Hypothalamus (tissue), 51 donors: Measurements from ENCODE around the gene KIF19.

Experiments
- DNase-seq, 51 donors: peaks; one replicate each; lab custom pipeline; 2025; lab: John Stamatoyannopoulos, UW

KIF19 gene

DNA sequence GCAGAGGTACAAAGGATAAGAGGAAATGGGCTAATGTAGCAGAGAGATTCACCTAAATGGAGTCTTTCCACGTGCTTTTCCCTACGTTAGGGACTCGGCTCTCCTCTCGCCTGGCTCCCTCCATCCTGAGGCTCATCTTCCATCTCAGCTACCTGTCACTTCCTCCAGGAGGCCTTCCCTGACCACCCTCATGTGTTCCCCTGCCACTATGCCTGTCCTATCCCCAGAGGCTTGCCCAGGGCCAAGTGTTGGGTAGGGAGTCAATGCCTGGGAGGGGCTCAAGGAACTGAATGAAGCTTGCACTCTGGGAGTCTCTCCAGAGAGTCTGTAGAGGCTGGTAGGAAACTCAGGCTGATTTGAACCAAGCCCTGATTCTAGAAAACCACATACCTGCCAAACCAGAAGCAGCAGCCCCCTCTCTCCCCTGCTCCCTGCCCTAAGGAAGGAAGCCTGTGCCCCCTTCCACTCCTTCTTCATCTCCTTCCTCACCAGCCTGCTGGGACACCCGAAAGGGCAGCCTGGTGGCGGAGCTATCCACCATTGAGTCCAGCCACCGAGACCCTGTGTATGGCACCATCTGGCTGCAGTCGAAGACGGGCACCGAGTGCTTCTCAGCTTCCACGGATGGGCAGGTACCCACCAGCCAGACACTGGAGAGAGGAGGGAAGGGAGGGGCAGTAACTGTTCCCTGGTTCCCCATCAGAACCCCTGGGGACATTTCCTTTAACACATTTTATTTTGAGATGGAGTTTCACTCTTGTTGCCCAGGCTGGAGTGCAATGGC is 26.6 kb upstream of the KIF19 start:
- DNase-seq, result no peak

- DNase-seq, result no peak
Observed at GRCh38 chr17:74303305-74303704, 22.7 kb upstream of the KIF19 start.

GRCh38 chr17:74304184-74304583 is 21.8 kb upstream of the KIF19 start:
- no peak for DNase-seq

- peak in 9 of 51 donors; percentile 16 to 46 (median 24) for DNase-seq
Observed at GRCh38 chr17:74305865-74306654, 20.0 kb upstream of the KIF19 start.

GRCh38 chr17:74307984-74308773 is 17.8 kb upstream of the KIF19 start:
- DNase-seq, result no peak

- no peak for DNase-seq
Observed at GRCh38 chr17:74309902-74310301, 16.1 kb upstream of the KIF19 start.

- DNase-seq, result no peak
Observed at GRCh38 chr17:74314877-74315276, 11.1 kb upstream of the KIF19 start.

GRCh38 chr17:74316220-74316619 is 9.8 kb upstream of the KIF19 start:
- no peak for DNase-seq

- DNase-seq, result no peak
Observed at GRCh38 chr17:74317071-74317470, 9.0 kb upstream of the KIF19 start.

- DNase-seq, result no peak
Observed at GRCh38 chr17:74318391-74318790, 7.6 kb upstream of the KIF19 start.

- no peak for DNase-seq
Observed at GRCh38 chr17:74324521-74324920, 1.5 kb upstream of the KIF19 start.

DNA sequence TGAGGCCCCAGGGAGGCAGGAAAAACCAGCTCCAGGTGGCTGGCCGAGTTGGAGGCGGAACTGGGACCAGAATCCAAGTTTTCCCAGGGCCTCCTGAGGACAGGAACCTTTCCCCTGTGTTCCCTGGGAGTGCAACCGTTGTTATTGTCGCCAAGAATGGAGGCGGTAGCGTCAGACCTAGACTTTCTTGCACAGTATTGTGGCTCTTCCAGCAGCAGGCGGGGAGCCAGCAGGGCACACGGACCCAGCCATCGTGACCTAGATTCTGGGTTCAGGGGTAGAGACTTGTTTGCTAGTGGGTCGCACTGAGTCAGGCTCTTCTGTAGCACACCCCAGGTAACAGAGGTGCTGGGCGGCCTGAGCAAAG is 667 bp upstream of the KIF19 start:
- DNase-seq, result peak in 21 of 51 donors; percentile 6 to 66 (median 27)

DNA sequence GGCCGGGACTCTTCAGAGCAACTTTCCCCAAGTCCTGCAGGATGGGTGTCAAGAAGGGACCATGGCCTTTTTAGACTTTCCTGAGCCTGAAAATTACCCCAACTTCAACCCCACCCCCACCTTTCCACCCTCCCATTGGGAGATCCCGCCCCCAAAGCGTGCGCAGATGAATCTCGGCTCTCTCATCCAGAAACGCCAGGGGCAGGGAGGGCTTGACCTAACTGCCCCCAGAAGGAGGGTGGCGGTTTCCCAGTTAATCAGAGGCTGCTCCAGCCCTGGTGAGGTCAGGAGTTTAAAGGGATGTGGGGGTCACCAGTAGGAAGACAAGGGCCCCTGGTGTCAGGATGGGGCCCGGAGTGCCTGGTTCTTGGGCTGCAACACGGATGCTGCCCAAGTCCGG is 480 bp downstream of the KIF19 start:
- DNase-seq, result no peak

DNA sequence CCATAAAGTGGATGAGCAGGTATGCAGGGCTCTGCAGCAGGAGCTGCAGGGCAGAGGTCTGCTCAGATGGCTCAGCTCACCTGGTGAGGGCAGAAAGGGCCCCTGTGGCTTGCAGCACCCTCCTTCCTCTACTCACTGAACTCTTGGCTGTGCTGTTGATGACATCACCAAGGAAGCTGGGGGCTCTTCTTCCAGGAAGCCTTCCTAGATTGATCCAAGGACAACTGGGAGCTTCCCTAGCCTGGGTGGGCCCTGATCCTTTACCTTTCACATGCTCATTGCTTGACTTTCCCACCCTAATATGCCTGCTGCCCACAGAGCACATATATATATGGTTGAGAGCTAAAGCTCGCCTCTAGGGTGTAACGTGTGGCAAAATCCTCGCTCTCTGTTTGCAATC is 2.5 kb downstream of the KIF19 start:
- no peak for DNase-seq

DNA sequence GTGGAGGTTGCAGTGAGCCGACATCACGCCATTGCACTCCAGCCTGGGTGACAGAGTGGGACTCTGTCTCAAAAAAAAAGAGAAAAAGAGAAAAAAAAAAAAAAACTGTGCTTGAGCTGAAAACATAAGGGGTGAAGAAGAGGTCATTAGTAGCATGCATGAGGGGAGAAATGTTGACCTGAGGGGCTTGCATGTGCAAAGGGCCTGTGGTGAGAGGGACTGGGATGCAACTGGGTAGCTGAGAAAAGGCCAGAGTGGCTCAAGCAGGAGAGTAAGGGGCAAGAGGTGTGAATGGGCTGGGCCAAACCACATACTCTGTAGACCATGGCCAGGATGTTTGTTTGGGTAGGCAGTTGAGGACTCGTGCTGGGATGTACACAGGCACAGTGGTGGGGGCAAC is 3.4 kb downstream of the KIF19 start:
- no peak for DNase-seq

GRCh38 chr17:74330446-74330845 is 4.4 kb downstream of the KIF19 start:
- peak in 32 of 51 donors; percentile 13 to 87 (median 46) for DNase-seq

GRCh38 chr17:74332017-74332650 is 6.1 kb downstream of the KIF19 start:
- no peak for DNase-seq

- DNase-seq, result no peak
Observed at GRCh38 chr17:74332763-74333283, 6.8 kb downstream of the KIF19 start.

GRCh38 chr17:74334393-74335039 is 8.5 kb downstream of the KIF19 start:
- no peak for DNase-seq

GRCh38 chr17:74335529-74336062 is 9.6 kb downstream of the KIF19 start:
- DNase-seq, result peak in 1 of 51 donors; percentile 21
